K562 (cell line): ENCODE data around the gene C2orf92. TPM values are rescaled to one million over a fixed set of nuclear protein-coding genes. Genes with fewer than 3 reads are reported as not detected.

ENCODE experiments used
- ATAC-seq: fragments of 200-7000 bp; cut with Tn5 transposase; 3 replicates; pipeline ENCODE4 v1.9.1; 2020; ENCODE audit warnings: moderate library complexity
- BruUV-seq: library from RNA; stranded (reverse); fragments of 400-500 nt; replicated peaks from 2 replicates; lab custom pipeline; 2021; lab: Mats Ljungman, UMichigan
- CTCF ChIA-PET: fragments of 300-600 bp; formaldehyde crosslinking; extraction: SDS; loops from one replicate; lab custom pipeline; 2021; ENCODE audit warnings: low intra/inter-chr PET ratio; lab: Yijun Ruan, JAX
- POLR2A ChIA-PET: fragments of 300-600, 350-650 bp; sonication (Branson Sonifier 250); formaldehyde crosslinking; extraction: SDS; loops from one replicate; lab custom pipeline; 2021; ENCODE audit warnings: antibody characterized with exemption, inconsistent platforms; lab: Yijun Ruan, JAX
- DNase-seq, 4 experiments: peaks; one replicate each; pipeline versions ENCODE4 v3.0.0 to v3.0.0-alpha.2; 2011 to 2018; ENCODE audit warnings: low spot score in 3 of 4, mixed read lengths in 3 of 4; ENCODE audit errors: extremely low read depth in 1 of 4
- FAIRE-seq: peaks from 2 replicates; lab custom pipeline; 2011; peaks lifted over from hg19 to GRCh38; lab: Jason Lieb, UNC
- H2AFZ ChIP-seq: 2 replicates; pipeline ENCODE4 v1.6.0; 2011; ENCODE audit warnings: low read depth, low read length, control low read depth, inconsistent platforms
- H3K27ac ChIP-seq: fragments of 200-600 bp; 3 replicates; pipeline ENCODE4 v1.8.0; 2011; ENCODE audit warnings: low read depth, mild to moderate bottlenecking, control low read depth, inconsistent platforms, low read length, moderate library complexity, mixed read lengths; ENCODE audit errors: extremely low read depth
- H3K27me3 ChIP-seq, 2 experiments: fragments of 300-600 bp in 1 of 2; 2 replicates in 1 of 2; 3 replicates in 1 of 2; pipeline versions ENCODE4 v1.6.0 to v1.8.0; 2011; ENCODE audit warnings: inconsistent platforms in 2 of 2, low read length in 2 of 2, mild to moderate bottlenecking in 1 of 2, mixed read lengths in 1 of 2, moderate library complexity in 1 of 2; ENCODE audit not compliant: control insufficient read depth in 2 of 2, insufficient read depth in 2 of 2
- H3K36me3 ChIP-seq: fragments of 300-600 bp; 3 replicates; pipeline ENCODE4 v1.8.0; 2011; ENCODE audit warnings: mild to moderate bottlenecking, low read length, inconsistent platforms; ENCODE audit not compliant: control insufficient read depth, insufficient read depth
- H3K4me1 ChIP-seq, 2 experiments: fragments of 200-600 bp in 1 of 2; replicated peaks in 1 of 2; 2 replicates in 1 of 2; 3 replicates in 1 of 2; pipeline versions ENCODE4 v1.5.1 to v1.8.0; 2011; ENCODE audit warnings: inconsistent platforms in 2 of 2, low read length in 2 of 2, mild to moderate bottlenecking in 1 of 2, mixed read lengths in 1 of 2, moderate library complexity in 1 of 2; ENCODE audit not compliant: control insufficient read depth in 2 of 2, insufficient read depth in 2 of 2
- H3K4me2 ChIP-seq: 2 replicates; pipeline ENCODE4 v1.6.1; 2011; ENCODE audit warnings: low read length, control low read depth, inconsistent platforms, mixed read lengths; ENCODE audit not compliant: insufficient read depth
- H3K4me3 ChIP-seq: fragments of 200-600 bp; sonication (generic), shearing (Covaris generic); 2 replicates; pipeline ENCODE4 v1.5.1; 2016; ENCODE audit warnings: control low read depth, inconsistent platforms
- H3K79me2 ChIP-seq: fragments of 200-600 bp; 3 replicates; pipeline ENCODE4 v1.8.0; 2011; ENCODE audit warnings: low read length, inconsistent platforms; ENCODE audit not compliant: control insufficient read depth, insufficient read depth
- H3K9ac ChIP-seq, 2 experiments: 2 replicates each; pipeline versions ENCODE4 v1.6.0 to v1.6.1; 2011; ENCODE audit warnings: low read depth in 2 of 2, low read length in 2 of 2, control low read depth in 1 of 2, inconsistent platforms in 1 of 2, mild to moderate bottlenecking in 1 of 2, mixed read lengths in 1 of 2; ENCODE audit not compliant: insufficient read depth in 1 of 2
- H3K9me1 ChIP-seq: one replicate; pipeline ENCODE4 v1.6.0; 2011; ENCODE audit warnings: inconsistent platforms, mild to moderate bottlenecking, low read length, moderate library complexity; ENCODE audit not compliant: control insufficient read depth, insufficient read depth
- H3K9me3 ChIP-seq: replicated peaks from 2 replicates; pipeline ENCODE4 v1.5.1; 2011; ENCODE audit warnings: low read depth, low read length, inconsistent platforms; ENCODE audit not compliant: control insufficient read depth, insufficient read depth
- H4K20me1 ChIP-seq: replicated peaks from 2 replicates; pipeline ENCODE4 v1.6.1; 2011; ENCODE audit warnings: low read length, inconsistent platforms, mixed read lengths; ENCODE audit not compliant: control insufficient read depth, insufficient read depth
- ARID3A ChIP-seq: IDR thresholded peaks from 2 replicates; pipeline ENCODE4 v1.6.1; 2012; ENCODE audit warnings: low read depth, low read length, improper control_type of control experiment, borderline replicate concordance
- CSDE1 ChIP-seq, 2 experiments: fragments of 450-650 bp; IDR thresholded peaks; 2 replicates each; pipeline ENCODE4 v1.6.1; 2016; ENCODE audit warnings: mild to moderate bottlenecking in 1 of 2
- HIVEP1 ChIP-seq: fragments of 250-450 bp; sonication (Bioruptor Pico); IDR thresholded peaks from 2 replicates; pipeline ENCODE4 v1.4.0; 2020; ENCODE audit warnings: mild to moderate bottlenecking
- NFXL1 ChIP-seq: fragments of 450-650 bp; formaldehyde crosslinking; IDR thresholded peaks from 2 replicates; pipeline ENCODE4 v1.4.0; 2021; ENCODE audit warnings: mild to moderate bottlenecking
- PCBP2 ChIP-seq: fragments of 200-400 bp; formaldehyde crosslinking; IDR thresholded peaks from 2 replicates; pipeline ENCODE4 v1.6.1; 2018; ENCODE audit warnings: low read length, low read depth, mild to moderate bottlenecking, moderate library complexity; ENCODE audit not compliant: poor library complexity, severe bottlenecking
- POLR2AphosphoS2 ChIP-seq: IDR thresholded peaks from 2 replicates; pipeline ENCODE4 v1.6.1; 2012; ENCODE audit warnings: low read length, improper control_type of control experiment
- TCF15 ChIP-seq: fragments of 250-450 bp; sonication (Bioruptor Pico); IDR thresholded peaks from 2 replicates; pipeline ENCODE4 v1.8.0; 2022; ENCODE audit warnings: moderate library complexity, mild to moderate bottlenecking, inconsistent platforms
- TCFL5 ChIP-seq: fragments of 250-450 bp; sonication (Bioruptor Pico); conservative IDR thresholded peaks from 2 replicates; pipeline ENCODE4 v1.6.1; 2021; ENCODE audit warnings: mild to moderate bottlenecking, moderate library complexity, matching md5 sums
- ZNF316 ChIP-seq: fragments of 450-650 bp; IDR thresholded peaks from 2 replicates; pipeline ENCODE4 v1.6.1; 2016
- ZNF395 ChIP-seq: fragments of 200-800 bp; sonication (Bioruptor generic); IDR thresholded peaks from 2 replicates; pipeline ENCODE4 v1.6.1; 2017; ENCODE audit warnings: missing genetic modification characterization, missing compliant biosample characterization
- ZNF512 ChIP-seq: IDR thresholded peaks from 2 replicates; pipeline ENCODE4 v1.6.1; 2016; ENCODE audit warnings: missing genetic modification characterization, missing compliant biosample characterization
- WGBS: fragments of 100-300 bp; shearing (Covaris generic); methylation state at CpG from one replicate; pipeline ENCODE4 v1.1.6; 2016; ENCODE audit warnings: low coverage, mixed read lengths; ENCODE audit not compliant: insufficient coverage; ENCODE audit errors: missing lambda C conversion rate; 5-methylcytosine and 5-hydroxymethylcytosine counted together
- in situ Hi-C: fragments of 300-500 bp; cut with MboI; formaldehyde crosslinking; loops from 4 replicates; pipeline ENCODE4 v1.15.0; 2018; ENCODE audit warnings: inconsistent platforms, mixed read lengths
- intact Hi-C: fragments of 100-400 bp; cut with micrococcal nuclease; formaldehyde crosslinking; loops from 2 replicates; pipeline ENCODE4 v1.14.2; 2022
- polyA plus RNA-seq, 8 experiments: library from polyadenylated mRNA; depleted of rRNA in 4 of 8; stranded (reverse) in 5 of 8; unstranded in 3 of 8; fragments of >200 nt; fragmentation: Nextera tagmentation in 2 of 8; fragmentation: Illumina TruSeq in 1 of 8; extraction: Ambion mirVana in 2 of 8; extraction: Trizol in 1 of 8; gene quantifications; 2 replicates each; pipeline versions ENCODE4 v1.2.1 to v1.2.3, GENCODE V29; 2011 to 2014; ENCODE audit warnings: inconsistent platforms in 1 of 8, missing spikeins in 1 of 8
- total RNA-seq, 7 experiments: library from RNA; depleted of rRNA in 6 of 7; stranded (reverse); fragments of >200 nt in 6 of 7; fragmentation: Illumina TruSeq in 2 of 7; extraction: Trizol in 2 of 7; gene quantifications; 2 replicates each; pipeline versions ENCODE4 v1.2.1 to v1.2.3, GENCODE V29; 2011 to 2021; ENCODE audit warnings: low replicate concordance in 1 of 7
- TF ChIP-seq, protein P1 (sequence below), 2 experiments: fragments of 450-650 bp; conservative IDR thresholded peaks; 2 replicates each; pipeline ENCODE4 v1.6.1; 2017; ENCODE audit warnings: mild to moderate bottlenecking in 2 of 2, moderate library complexity in 2 of 2

C2orf92 gene
- total and polyA plus RNA-seq, 9 of the 15 experiments (the other 6 are each of a cell fraction or from before 2014, with no cell fraction given) = 0.65 to 6.8 (median 3.6) TPM

DNA sequence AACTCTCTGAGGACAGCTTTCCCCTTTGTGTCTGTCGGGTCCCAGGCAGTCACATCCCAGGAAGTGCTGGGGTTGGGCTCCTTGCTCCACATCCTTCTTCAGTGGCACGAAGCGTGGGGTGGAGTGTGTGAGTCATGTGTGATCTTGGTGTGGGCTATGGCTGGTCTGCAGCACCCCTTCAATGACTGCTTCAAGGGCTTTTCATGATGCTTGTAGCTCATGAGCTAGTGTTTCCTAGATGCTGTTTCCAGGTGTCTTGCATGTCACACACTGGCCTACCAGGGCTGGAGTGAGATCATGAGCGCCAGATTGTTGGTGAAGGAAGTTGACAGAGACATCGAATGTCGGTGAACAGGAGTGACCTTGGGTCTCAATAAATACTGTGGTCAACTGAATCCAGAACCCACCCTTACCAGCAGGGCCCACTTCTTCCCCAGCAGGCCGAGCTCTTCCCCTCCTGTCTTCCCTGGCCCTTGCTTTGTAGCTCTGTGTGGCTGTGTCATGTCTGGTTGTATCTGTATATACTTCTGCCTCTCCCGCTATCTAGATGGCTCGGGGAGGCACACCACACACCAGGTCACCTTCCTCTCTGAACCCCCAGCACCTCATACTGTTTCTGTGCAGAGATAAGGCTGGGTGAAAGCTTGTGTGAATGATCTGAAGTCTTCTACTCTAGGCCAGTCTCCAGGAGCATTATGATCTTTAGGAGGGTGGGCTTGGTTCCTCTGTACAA is 3.8 kb downstream of the C2orf92 start (continued):
- TF ChIP-seq ZNF395 (CRISPR knock-in tag) (peak; percentile 71), ARID3A (peak; percentile 29; the same call in 1 of the 2 replicates)
- TF ChIP-seq, all 486 proteins: peak for 59

DNA sequence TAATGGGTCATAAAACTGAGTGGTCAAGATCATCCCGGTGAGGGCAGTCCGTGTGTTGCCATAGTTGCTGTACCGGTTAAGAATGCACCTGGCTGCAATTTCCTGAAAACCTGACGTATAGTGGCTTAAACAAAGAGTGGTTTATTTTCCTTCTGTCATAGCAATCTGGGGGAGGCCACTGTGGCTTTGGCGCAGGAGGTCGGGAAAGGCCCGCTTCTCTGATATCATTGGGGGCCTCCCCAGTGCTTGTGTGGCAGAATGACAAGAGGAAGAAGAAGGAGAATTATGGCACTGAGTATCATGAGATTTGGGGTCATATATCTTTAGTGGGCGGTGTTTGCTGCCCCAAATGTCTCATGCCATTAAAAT is 4.4 kb downstream of the C2orf92 start:
- FAIRE-seq = no peak
- H3K79me2 ChIP-seq = no peaks in the 10 kb centered on the region
- 4% methylated on average over 8 of the region's 8 CpGs for WGBS
- no peaks in the 10 kb centered on the region for H3K9me1 ChIP-seq
- ChIA-PET POLR2A (interaction anchor here (1.0 to 1.8 kb wide), 4 partner anchors 10 to 28 kb away, joined by 3 to 14 read pairs (median 5); partner anchors contain the start of genes ACTR1B and COX5B), CTCF (interaction anchor here (1.2 kb wide), 1 partner anchor 9 kb away, joined by 3 read pairs; no protein-coding TSS in a partner anchor)
- H3K27ac ChIP-seq = peak overlapping the region; percentile 73
- H3K9ac ChIP-seq = peak overlapping the region; percentile 38; a peak in 2 of 4 replicates
- H3K4me1 ChIP-seq = peaks cover 11 to 26% of the 10 kb centered on the region in 2 experiments
- H3K4me3 ChIP-seq = no peak overlapping the region
- no peaks in the 10 kb centered on the region for H3K27me3 ChIP-seq
- in situ Hi-C loops = no loop called here
- no TSS peak for BruUV-seq
- peak in 2 of 4 experiments; percentile 34 to 72 for DNase-seq
- H3K36me3 ChIP-seq = no peaks in the 10 kb centered on the region
- ATAC-seq = peak; percentile 55; the same call in 2 of the 3 replicates
- H4K20me1 ChIP-seq = no peaks in the 10 kb centered on the region
- peak overlapping the region; percentile 63 for H3K4me2 ChIP-seq
- H3K9me3 ChIP-seq = no peaks in the 10 kb centered on the region
- H2AFZ ChIP-seq = peak overlapping the region; percentile 80
- intact Hi-C loops = no loop called here
- no peak for TF ChIP-seq PCBP2
- TF ChIP-seq POLR2AphosphoS2 = no peak
- no peak for TF ChIP-seq ZNF316
- no peak for TF ChIP-seq TCF15 (CRISPR knock-in tag)
- TF ChIP-seq CSDE1 (IDR thresholded peaks at IDR 0.05) = no peak
- TF ChIP-seq ZNF512 = no peak
- TF ChIP-seq, protein P1, sequence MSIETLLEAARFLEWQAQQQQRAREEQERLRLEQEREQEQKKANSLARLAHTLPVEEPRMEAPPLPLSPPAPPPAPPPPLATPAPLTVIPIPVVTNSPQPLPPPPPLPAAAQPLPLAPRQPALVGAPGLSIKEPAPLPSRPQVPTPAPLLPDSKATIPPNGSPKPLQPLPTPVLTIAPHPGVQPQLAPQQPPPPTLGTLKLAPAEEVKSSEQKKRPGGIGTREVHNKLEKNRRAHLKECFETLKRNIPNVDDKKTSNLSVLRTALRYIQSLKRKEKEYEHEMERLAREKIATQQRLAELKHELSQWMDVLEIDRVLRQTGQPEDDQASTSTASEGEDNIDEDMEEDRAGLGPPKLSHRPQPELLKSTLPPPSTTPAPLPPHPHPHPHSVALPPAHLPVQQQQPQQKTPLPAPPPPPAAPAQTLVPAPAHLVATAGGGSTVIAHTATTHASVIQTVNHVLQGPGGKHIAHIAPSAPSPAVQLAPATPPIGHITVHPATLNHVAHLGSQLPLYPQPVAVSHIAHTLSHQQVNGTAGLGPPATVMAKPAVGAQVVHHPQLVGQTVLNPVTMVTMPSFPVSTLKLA (conservative IDR thresholded peaks at IDR 0.05) = 0 out of 4 replicates have a peak, but pooled peaks of 1 of the 2 experiments have one; percentile 27
- no peak for TF ChIP-seq HIVEP1 (CRISPR knock-in tag)
- TF ChIP-seq TCFL5 (CRISPR knock-in tag) = no peak
- no peak for TF ChIP-seq NFXL1 (CRISPR knock-in tag)
